ENCODE measurements around the gene RMND1. TPM values are rescaled to one million over a fixed set of nuclear protein-coding genes. Genes with fewer than 3 reads are reported as not detected.

Gene RMND1
- total RNA-seq, 3 donors from 2014 or later (not counting 1 experiment from before 2014, with no cell fraction given) = 10.6 to 14.7 (median 11.3) TPM

DNA sequence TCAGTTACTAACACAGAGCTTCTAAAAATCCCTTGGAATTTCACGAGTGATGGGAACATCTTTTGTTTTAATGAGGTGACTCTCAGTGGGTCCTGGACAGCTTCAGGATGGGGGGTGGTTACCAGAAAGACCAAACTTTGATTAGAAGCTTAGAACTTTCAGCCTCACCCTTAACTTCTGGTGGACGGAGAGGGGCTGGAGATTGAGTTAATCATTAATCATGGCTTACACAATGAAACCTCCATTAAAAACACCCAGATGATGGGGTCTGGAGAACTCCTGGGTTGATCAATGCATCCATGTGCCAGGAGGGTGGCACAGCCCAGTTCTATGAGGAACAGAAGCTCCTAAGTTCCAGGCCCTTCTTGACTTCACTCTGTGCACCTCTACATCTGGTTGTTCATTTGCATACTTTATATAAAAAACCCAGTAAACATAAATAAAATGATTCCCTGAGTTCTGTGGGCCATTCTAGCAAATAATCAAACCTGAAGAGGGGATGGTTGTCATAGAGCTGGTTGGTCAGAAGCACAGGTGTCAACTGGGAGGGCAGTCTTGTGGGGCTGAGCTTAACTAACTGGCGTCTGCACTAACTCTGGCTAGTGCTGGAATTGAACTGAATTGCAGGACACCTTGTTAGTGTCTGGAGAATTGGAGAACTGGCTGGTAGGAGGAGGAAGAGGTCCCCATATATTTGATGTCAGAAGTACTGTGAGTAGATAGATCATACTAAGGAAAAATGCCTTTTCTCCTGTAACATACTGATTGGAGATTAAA, 10.3 kb downstream of the RMND1 start:
- H3K9me3 ChIP-seq (ENCODE audit: control insufficient read depth, insufficient read depth, low read length) = no peaks in the 10 kb centered on the region
- no peaks in the 10 kb centered on the region for H3K36me3 ChIP-seq (ENCODE audit: control insufficient read depth, insufficient read depth, low read length)
- TF ChIP-seq, protein P1, sequence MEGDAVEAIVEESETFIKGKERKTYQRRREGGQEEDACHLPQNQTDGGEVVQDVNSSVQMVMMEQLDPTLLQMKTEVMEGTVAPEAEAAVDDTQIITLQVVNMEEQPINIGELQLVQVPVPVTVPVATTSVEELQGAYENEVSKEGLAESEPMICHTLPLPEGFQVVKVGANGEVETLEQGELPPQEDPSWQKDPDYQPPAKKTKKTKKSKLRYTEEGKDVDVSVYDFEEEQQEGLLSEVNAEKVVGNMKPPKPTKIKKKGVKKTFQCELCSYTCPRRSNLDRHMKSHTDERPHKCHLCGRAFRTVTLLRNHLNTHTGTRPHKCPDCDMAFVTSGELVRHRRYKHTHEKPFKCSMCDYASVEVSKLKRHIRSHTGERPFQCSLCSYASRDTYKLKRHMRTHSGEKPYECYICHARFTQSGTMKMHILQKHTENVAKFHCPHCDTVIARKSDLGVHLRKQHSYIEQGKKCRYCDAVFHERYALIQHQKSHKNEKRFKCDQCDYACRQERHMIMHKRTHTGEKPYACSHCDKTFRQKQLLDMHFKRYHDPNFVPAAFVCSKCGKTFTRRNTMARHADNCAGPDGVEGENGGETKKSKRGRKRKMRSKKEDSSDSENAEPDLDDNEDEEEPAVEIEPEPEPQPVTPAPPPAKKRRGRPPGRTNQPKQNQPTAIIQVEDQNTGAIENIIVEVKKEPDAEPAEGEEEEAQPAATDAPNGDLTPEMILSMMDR (IDR thresholded peaks at IDR 0.05) = no peak
- H3K27me3 Mint-ChIP-seq (ENCODE audit: low read depth in 2 of 2) = no peaks in the 10 kb centered on the region
- DNase-seq = no peak
- H3K4me1 ChIP-seq (ENCODE audit: control insufficient read depth, insufficient read depth, low read length) = peaks cover 6% of the 10 kb centered on the region
- no peak overlapping the region for H3K27ac ChIP-seq (ENCODE audit: low read length)
- WGBS (ENCODE audit: insufficient coverage) = 100% methylated on average over 2 of the region's 3 CpGs
- H3K9me3 Mint-ChIP-seq = no peaks in the 10 kb centered on the region
- intact Hi-C loops (cut with micrococcal nuclease) = loop anchor here (1.0 to 2.0 kb wide), 2 partner anchors 35 to 683 kb away; no protein-coding TSS in a partner anchor
- H3K27ac Mint-ChIP-seq = peak overlapping the region; percentile 84 to 85
- H3K27me3 ChIP-seq (ENCODE audit: control insufficient read depth, insufficient read depth, low read length) = no peaks in the 10 kb centered on the region
- ATAC-seq = no peak
- peaks cover 25 to 33% of the 10 kb centered on the region in 2 donors for H3K4me1 Mint-ChIP-seq
- no peak overlapping the region for H3K4me3 ChIP-seq (ENCODE audit: low read length)
- H3K4me3 Mint-ChIP-seq = no peak overlapping the region
- no peaks in the 10 kb centered on the region for H3K36me3 Mint-ChIP-seq

DNA sequence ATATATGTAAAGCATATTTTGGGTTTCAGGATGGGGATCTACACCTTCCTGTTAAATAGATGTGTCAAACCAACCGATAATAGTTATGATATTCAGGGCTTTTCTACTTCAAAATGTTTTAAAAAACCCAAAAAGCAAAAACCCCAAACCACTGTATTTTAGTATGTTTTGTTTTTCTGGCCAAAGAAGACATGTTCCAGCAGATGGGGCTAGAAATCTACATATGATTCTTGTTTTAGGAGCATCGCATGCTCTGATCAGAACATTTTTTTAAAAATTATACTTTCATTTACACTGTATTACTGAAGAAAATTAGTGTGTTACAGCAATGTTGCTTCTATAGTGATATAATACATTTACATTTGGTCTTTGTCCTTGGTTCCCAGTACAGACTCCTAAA, 11.0 kb downstream of the RMND1 start:
- DNase-seq = peak in 1 of 2 donors; percentile 67
- Histone ChIP-seq H3K36me3 (ENCODE audit: control insufficient read depth, insufficient read depth, low read length) (peaks cover 2% of the 10 kb centered on the region), H3K9me3 (ENCODE audit: control insufficient read depth, insufficient read depth, low read length) (no peaks in the 10 kb centered on the region), H3K4me3 (ENCODE audit: low read length) (no peak overlapping the region), H3K4me1 (ENCODE audit: control insufficient read depth, insufficient read depth, low read length) (peaks cover 6% of the 10 kb centered on the region), H3K27ac (ENCODE audit: low read length) (peak overlapping the region; percentile 9), H3K27me3 (ENCODE audit: control insufficient read depth, insufficient read depth, low read length) (no peaks in the 10 kb centered on the region)
- no peaks in the 10 kb centered on the region for H3K9me3 Mint-ChIP-seq
- H3K4me3 Mint-ChIP-seq = peak overlapping the region; percentile 55
- H3K36me3 Mint-ChIP-seq = no peaks in the 10 kb centered on the region
- H3K27ac Mint-ChIP-seq = peak overlapping the region; percentile 84 to 85
- ATAC-seq = peak in 2 of 3 donors; percentile 53 to 57
- WGBS (ENCODE audit: insufficient coverage) = no CpG with 5 or more reads among the region's 2 CpGs
- TF ChIP-seq, protein P1 (IDR thresholded peaks at IDR 0.05) = peak; percentile 62
- intact Hi-C loops (cut with micrococcal nuclease) = loop anchor here (1.0 to 2.0 kb wide), 2 partner anchors 35 to 684 kb away; no protein-coding TSS in a partner anchor
- no peaks in the 10 kb centered on the region for H3K27me3 Mint-ChIP-seq (ENCODE audit: low read depth in 2 of 2)
- H3K4me1 Mint-ChIP-seq = peaks cover 25 to 33% of the 10 kb centered on the region in 2 donors

DNA sequence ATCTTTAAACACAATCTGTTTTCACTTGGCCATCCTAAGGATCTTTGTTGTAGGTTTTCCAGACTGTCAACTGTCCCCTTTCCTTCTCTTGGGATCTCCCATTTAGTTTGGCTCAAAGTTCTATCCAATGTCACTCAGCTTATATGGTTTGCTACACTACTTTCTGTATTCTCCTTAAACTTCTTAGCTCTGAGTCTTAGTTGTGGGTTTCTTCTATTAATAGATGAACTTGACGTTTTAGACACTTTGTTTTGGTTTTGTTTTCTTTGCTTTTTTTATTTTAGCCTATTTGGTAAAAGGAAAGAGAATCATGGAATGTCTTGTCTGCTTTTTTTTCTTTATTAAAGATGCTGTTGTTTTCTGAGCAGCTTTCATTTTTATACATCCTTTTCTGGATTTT, 11.4 kb downstream of the RMND1 start:
- Mint-ChIP-seq H3K4me1 (peaks cover 25 to 33% of the 10 kb centered on the region in 2 donors), H3K27me3 (ENCODE audit: low read depth in 2 of 2) (no peaks in the 10 kb centered on the region), H3K27ac (peak overlapping the region; percentile 84 to 85), H3K36me3 (no peaks in the 10 kb centered on the region), H3K9me3 (no peaks in the 10 kb centered on the region), H3K4me3 (peak overlapping the region; percentile 55)
- Histone ChIP-seq H3K27me3 (ENCODE audit: control insufficient read depth, insufficient read depth, low read length) (no peaks in the 10 kb centered on the region), H3K36me3 (ENCODE audit: control insufficient read depth, insufficient read depth, low read length) (peaks cover 2% of the 10 kb centered on the region), H3K4me1 (ENCODE audit: control insufficient read depth, insufficient read depth, low read length) (peaks cover 6% of the 10 kb centered on the region), H3K4me3 (ENCODE audit: low read length) (no peak overlapping the region), H3K27ac (ENCODE audit: low read length) (peak overlapping the region; percentile 9), H3K9me3 (ENCODE audit: control insufficient read depth, insufficient read depth, low read length) (no peaks in the 10 kb centered on the region)
- intact Hi-C loops (cut with micrococcal nuclease) = loop anchor here (2.0 kb wide), 1 partner anchor 684 kb away; no protein-coding TSS in a partner anchor
- peak in 1 of 3 donors; percentile 49 for ATAC-seq
- WGBS (ENCODE audit: insufficient coverage) = 0% methylated on average over 1 of the region's 1 CpG
- DNase-seq = no peak
- TF ChIP-seq, protein P1 (IDR thresholded peaks at IDR 0.05) = no peak

Measured in natural killer cell (primary cell).